C4-2B (cell line): Measurements from ENCODE around the gene IKBKG.
"Not testable (repeated sequence)": the region's sequence is repeated elsewhere in the genome, so short reads cannot be mapped to it uniquely, and the experiment has no call there.

ENCODE experiments used
- H3K27ac ChIP-seq: fragments of 450-650 bp; 2 replicates; pipeline ENCODE4 v1.5.1; 2017
- ZFX ChIP-seq: fragments of 450-650 bp; IDR thresholded peaks from 2 replicates; pipeline ENCODE4 v1.6.1; 2017
- TF ChIP-seq, protein P1 (sequence below): fragments of 450-650 bp; conservative IDR thresholded peaks from 2 replicates; pipeline ENCODE4 v1.5.1; 2017; ENCODE audit warnings: mild to moderate bottlenecking

Gene IKBKG, protein sequence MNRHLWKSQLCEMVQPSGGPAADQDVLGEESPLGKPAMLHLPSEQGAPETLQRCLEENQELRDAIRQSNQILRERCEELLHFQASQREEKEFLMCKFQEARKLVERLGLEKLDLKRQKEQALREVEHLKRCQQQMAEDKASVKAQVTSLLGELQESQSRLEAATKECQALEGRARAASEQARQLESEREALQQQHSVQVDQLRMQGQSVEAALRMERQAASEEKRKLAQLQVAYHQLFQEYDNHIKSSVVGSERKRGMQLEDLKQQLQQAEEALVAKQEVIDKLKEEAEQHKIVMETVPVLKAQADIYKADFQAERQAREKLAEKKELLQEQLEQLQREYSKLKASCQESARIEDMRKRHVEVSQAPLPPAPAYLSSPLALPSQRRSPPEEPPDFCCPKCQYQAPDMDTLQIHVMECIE

DNA sequence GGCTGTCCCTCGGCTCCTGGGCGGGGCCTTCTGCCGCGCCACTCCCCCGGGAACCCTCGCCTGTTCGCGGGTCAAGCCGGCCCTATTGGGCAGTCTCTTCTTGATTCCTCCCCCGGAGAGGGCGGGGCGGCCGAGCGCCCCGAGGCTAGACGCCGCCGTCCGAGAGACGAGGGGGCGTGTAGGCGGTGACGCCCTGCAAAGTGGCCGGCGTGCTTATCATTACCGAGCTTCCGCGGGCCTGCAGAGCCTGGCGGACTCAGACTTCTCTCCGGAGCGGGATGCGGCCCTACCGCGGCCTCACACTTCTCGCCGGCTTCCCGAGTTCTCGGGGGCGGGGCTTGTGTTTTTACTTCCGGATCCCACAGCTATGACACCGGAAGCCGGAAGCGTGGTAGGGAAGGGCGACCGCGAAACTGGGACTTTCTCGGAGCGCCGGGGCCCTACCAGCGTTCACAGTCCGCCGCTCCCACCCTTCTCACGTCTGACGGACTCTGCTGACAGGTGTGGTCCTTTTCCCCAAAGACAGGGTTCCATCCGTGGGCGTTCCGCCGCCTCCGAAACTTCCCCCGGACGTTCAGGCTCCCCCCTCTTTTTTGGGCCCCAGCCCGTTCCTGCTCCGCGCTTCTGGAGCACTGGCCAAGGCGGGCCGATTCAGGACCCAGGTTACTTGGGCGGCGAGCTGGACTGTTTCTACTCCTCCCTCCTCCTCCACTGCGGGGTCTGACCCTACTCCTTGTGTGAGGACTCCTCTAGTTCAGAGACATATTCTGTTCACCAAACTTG lies at the start of gene IKBKG:
Gene IKBKG (plus strand): TSS at position 376 of the 783 bp plus-strand sequence. CDS start 4,383 bp downstream, outside the sequence.
- peak within 1 kb of the TSS; percentile 79 for H3K27ac ChIP-seq
- TF ChIP-seq, protein P1, sequence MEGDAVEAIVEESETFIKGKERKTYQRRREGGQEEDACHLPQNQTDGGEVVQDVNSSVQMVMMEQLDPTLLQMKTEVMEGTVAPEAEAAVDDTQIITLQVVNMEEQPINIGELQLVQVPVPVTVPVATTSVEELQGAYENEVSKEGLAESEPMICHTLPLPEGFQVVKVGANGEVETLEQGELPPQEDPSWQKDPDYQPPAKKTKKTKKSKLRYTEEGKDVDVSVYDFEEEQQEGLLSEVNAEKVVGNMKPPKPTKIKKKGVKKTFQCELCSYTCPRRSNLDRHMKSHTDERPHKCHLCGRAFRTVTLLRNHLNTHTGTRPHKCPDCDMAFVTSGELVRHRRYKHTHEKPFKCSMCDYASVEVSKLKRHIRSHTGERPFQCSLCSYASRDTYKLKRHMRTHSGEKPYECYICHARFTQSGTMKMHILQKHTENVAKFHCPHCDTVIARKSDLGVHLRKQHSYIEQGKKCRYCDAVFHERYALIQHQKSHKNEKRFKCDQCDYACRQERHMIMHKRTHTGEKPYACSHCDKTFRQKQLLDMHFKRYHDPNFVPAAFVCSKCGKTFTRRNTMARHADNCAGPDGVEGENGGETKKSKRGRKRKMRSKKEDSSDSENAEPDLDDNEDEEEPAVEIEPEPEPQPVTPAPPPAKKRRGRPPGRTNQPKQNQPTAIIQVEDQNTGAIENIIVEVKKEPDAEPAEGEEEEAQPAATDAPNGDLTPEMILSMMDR: no peak
- no peak for TF ChIP-seq ZFX

DNA sequence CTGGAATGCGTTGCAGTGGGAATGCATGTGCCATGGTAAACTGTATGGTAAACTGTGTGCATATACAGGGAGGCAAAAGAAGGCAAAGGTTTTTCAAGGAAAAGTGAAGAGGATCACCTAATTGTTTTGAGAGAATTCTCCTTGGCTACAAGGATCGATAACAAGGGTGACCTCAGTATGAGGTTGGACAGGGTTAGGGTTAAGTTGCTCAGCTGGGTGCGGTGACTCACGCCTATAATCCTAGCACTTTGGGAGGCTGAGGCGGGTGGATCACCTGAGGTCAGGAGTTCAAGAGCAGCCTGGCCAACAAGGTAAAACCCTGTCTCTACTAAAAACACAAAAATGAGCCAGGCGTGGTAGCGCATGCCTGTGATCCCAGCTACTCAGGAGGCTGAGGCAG lies 46.0 kb upstream of the IKBKG start:
- H3K27ac ChIP-seq: not testable (repeated sequence)

DNA sequence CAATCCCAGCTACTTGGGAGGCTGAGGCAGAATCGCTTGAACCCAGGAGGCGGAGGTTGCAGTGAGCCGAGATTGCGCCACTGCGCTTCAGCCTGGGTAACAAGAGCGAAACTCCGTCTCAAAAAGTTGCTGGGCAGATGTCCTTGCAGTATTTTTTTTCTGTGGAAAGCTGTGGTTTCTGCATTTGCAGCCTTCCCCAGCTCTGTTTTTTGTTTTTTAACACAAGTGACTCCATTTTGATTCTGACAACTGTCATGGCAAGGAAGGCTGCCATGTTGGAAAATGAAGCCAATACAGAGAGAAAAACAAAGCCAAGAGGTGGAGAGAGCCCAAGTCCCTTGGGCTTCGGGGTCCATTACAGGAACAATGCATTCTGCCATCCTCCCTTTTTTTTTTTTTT lies 45.3 kb upstream of the IKBKG start:
- TF ChIP-seq ZFX: no peak
- TF ChIP-seq, protein P1: no peak
- H3K27ac ChIP-seq: no peak overlapping the region

DNA sequence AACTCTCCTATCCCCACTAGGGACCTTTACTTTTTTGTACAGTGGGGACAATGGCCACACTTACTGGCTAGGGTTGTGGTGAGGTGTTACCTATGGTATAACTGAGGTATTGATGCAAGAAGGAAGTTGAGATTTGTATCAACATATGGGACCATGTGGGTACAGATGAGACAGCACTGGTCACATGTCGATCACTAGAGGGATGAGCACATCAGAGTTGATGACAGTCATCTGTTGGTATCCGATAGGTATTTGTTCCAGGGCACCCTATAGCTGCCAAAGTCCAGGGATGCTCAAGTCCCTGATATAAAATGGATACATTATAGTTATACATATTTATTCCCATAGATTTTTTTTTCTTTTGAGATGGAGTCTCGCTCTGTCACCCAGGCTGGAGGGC lies 44.4 kb upstream of the IKBKG start:
- TF ChIP-seq, protein P1: no peak
- TF ChIP-seq ZFX: no peak
- H3K27ac ChIP-seq: no peak overlapping the region

DNA sequence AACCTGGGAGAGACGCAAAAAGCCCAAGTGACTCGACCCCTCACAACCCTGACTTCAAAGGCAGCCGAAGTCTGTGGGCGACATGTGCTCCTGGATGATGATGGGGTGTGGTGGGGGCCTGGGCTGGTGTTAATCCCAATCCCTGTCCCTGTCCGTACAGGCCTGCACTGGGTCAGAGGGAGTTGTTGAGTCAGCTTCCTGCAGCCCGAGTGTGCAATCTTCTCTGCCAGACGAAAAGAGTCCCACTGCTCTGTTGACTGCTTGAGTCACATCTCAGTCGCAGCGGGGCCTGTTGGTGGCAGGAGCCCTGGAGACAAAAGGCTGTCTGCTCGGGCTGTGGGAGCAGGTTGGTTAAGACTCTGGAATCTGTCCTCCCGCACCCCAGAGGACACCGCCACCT lies 41.7 kb upstream of the IKBKG start:
- no peak overlapping the region for H3K27ac ChIP-seq
- TF ChIP-seq ZFX: no peak
- TF ChIP-seq, protein P1: no peak

DNA sequence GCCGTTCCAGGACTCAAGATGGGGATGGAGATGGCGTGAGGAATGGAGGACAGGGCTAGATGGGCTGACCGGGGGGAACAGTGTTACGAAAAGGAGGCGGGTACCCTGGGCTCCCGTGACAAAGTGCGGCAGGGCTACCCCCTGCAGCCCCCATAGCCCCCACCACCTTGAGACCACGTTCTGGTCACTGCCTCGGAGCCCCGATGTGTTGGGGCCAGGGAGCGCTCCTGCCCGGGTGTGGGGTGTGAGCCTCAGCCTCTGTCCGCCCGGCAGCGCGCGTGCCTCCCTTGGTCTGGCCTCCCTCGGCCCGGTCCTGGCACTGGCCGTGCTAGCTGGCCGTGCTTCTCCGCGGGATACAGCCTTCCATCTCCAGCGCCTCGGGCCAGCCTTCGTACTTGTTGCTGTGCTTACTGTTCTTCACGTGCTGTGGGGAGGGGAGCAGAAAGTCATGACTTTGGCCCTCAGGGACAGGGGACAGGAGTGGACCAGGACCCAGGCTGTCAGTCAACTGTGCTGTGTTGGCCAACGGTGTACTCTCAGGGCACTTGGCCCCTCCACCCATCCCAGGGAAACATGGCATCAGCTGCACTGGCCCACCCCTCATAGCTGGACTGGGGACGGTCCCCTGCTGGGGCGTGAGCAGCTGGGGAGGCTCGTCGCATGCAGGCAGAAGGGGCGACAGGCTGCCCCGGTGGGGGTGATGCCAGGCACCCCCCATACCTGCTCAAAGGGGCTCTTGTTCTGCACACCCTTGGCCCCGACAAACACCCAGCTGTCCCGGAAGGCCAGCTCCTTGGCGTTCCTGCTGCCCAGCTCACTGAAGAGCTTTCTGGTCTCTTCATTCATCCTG lies 40.7 kb upstream of the IKBKG start:
- no peak overlapping the region for H3K27ac ChIP-seq
- TF ChIP-seq, protein P1: no peak
- TF ChIP-seq ZFX: no peak

DNA sequence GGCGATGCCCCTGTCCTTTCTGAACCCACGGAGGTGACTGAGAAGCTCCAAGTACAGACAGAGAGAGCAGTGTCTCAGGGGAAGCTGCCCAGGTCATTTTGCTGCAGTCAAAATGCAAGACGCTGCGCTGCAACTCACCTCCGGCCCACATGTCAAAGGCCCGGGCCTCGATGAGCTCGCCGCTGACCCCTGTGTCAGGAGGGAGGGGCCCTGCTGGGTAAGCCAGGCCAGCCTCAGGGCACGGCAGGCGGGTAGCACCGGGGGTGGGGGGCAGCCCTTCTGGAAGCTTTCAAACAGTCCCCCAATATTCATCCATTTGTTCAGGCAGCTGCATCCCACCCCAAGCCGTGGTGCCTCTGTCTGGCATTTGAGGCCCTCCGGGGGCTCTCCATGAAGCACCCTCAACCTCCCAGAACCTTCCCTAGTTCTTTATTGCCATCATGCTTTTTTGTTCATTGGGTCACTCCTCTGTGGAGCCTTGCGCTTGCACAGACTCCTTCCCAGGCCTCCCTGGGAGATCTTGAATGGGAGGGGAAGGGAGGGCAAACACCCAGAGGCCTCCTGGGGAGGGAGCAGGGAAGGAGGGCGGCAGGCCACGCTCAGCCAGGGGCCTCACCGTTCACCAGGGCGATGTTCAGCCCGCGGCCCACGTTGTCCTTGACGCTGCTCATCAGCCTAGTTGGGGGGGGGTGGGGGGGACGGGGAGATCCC lies 39.6 kb upstream of the IKBKG start:
- no peak overlapping the region for H3K27ac ChIP-seq
- TF ChIP-seq, protein P1: no peak
- TF ChIP-seq ZFX: no peak
